HFF-Myc (cell line): Measurements from ENCODE around the gene MON2.

Experiments
- DNase-seq: peaks from one replicate; pipeline ENCODE4 v3.0.0-alpha.2; 2011; ENCODE audit warnings: low read depth; ENCODE audit errors: extremely low read depth
- H3K4me3 ChIP-seq: replicated peaks from 2 replicates; pipeline ENCODE4 v1.5.1; 2011; ENCODE audit warnings: low read depth, mild to moderate bottlenecking, control low read depth, low read length
- TF ChIP-seq, protein P1 (sequence below): IDR thresholded peaks from 2 replicates; pipeline ENCODE4 v1.5.1; 2012; ENCODE audit warnings: mild to moderate bottlenecking, low read depth, low read length, control low read depth; ENCODE audit errors: missing control alignments

Gene MON2

GRCh38 chr12:62606654-62607053, 140.0 kb downstream of the MON2 start:
- TF ChIP-seq, protein P1, sequence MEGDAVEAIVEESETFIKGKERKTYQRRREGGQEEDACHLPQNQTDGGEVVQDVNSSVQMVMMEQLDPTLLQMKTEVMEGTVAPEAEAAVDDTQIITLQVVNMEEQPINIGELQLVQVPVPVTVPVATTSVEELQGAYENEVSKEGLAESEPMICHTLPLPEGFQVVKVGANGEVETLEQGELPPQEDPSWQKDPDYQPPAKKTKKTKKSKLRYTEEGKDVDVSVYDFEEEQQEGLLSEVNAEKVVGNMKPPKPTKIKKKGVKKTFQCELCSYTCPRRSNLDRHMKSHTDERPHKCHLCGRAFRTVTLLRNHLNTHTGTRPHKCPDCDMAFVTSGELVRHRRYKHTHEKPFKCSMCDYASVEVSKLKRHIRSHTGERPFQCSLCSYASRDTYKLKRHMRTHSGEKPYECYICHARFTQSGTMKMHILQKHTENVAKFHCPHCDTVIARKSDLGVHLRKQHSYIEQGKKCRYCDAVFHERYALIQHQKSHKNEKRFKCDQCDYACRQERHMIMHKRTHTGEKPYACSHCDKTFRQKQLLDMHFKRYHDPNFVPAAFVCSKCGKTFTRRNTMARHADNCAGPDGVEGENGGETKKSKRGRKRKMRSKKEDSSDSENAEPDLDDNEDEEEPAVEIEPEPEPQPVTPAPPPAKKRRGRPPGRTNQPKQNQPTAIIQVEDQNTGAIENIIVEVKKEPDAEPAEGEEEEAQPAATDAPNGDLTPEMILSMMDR, result no peak
- DNase-seq, result no peak
- no peak overlapping the region for H3K4me3 ChIP-seq

DNA sequence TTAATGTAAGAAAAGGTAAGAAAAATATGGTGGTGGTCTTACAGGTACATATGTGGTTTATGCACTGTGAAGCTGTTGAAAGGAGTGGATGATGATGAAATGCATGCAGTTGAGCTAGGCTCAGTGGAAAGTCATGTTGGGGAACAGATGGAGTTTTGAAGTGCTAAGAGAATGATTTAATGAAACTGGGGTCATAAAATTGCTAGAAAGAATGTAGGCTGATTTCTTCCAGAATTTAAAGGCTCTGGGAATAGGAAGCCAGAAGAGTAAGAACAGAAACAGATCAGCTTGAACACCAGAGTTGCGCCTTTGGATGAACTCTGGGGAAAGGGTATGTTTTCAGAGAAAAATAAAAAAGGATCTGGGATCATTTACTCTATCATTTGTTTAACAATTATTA, 146.5 kb downstream of the MON2 start:
- TF ChIP-seq, protein P1, result no peak
- H3K4me3 ChIP-seq, result no peak overlapping the region
- DNase-seq, result no peak

GRCh38 chr12:62618319-62618718, 151.7 kb downstream of the MON2 start:
- TF ChIP-seq, protein P1, result no peak
- DNase-seq, result no peak
- H3K4me3 ChIP-seq, result no peak overlapping the region

GRCh38 chr12:62618930-62619329, 152.3 kb downstream of the MON2 start:
- DNase-seq, result no peak
- H3K4me3 ChIP-seq, result no peak overlapping the region
- TF ChIP-seq, protein P1, result no peak

DNA sequence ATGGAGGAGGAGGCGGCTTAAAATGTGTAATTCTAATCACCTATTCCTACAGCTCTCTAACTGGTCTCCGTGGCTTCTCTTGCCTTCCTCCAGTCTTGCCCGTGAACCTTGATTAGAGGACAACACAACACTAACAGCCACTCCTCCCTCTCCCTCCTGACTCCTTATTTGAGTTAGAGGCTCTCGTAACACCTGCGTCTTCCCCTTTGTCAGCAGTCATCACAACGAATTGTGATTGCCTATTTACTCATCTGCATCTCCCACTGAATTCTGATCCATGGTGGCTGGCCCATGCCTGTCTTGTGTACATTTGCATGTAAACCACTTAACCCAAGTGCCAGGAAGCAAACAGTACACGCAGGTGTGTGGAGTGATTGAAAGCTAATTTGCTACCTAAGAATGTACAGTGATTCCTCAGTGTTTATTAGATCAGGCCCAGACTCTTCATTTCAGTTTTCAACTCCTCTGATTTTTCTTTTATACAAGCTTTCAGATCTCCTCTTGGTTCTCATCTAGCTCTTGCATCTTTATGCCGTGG, 154.5 kb downstream of the MON2 start:
- no peak overlapping the region for H3K4me3 ChIP-seq
- no peak for DNase-seq
- TF ChIP-seq, protein P1, result no peak

DNA sequence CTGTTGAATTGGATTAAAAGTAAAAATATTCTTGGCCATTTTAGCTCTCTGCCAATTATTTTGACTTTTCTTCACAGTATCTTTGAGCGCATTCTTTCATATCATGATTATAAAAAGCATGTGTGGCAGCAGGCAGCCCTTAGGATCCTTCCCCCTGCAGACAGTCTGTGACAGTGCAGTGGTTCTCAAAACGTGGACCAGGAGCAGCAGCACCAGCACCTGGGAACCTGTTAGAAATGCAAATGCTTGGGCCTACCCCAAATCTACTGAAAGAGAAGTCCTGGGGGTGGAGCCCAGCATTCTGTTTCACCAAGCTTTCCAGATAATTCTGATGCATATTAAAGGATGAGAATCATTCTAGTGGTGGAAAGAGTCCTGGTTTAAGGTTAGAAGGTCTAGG, 155.6 kb downstream of the MON2 start:
- TF ChIP-seq, protein P1, result no peak
- DNase-seq, result no peak
- no peak overlapping the region for H3K4me3 ChIP-seq

GRCh38 chr12:62625228-62625627, 158.6 kb downstream of the MON2 start:
- no peak overlapping the region for H3K4me3 ChIP-seq
- TF ChIP-seq, protein P1, result no peak
- no peak for DNase-seq
